ENCODE results near the gene EVI2A.

DNA sequence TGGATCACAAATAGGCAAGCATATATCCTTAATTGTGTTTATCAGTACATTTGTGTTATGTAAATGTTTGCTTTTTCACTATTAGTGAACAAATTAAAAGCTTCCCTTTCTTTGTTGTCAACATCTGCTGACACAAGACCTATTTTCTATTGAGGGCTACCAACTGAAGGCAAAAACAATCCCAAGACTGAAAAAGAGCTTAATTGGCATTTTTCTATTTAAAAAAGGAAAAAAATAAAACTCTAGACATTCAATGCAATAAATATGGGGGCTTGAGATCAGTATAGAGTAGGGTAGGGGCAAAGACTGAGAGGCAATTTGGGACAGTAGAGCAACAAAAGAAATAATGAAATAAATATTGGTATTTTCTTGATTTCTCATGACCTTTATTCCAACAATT, 48.6 kb downstream of the EVI2A start:
- TF ChIP-seq, protein P1, sequence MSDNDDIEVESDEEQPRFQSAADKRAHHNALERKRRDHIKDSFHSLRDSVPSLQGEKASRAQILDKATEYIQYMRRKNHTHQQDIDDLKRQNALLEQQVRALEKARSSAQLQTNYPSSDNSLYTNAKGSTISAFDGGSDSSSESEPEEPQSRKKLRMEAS (IDR thresholded peaks at IDR 0.05): no peak
- TF ChIP-seq ZNF274 (IDR thresholded peaks at IDR 0.05; ENCODE audit: low read depth, low read length) (no peak), POLR2A (IDR thresholded peaks at IDR 0.05; ENCODE audit: borderline replicate concordance, extremely low read depth, insufficient read depth, insufficient read length) (no peak)
- TF ChIP-seq, protein P2, sequence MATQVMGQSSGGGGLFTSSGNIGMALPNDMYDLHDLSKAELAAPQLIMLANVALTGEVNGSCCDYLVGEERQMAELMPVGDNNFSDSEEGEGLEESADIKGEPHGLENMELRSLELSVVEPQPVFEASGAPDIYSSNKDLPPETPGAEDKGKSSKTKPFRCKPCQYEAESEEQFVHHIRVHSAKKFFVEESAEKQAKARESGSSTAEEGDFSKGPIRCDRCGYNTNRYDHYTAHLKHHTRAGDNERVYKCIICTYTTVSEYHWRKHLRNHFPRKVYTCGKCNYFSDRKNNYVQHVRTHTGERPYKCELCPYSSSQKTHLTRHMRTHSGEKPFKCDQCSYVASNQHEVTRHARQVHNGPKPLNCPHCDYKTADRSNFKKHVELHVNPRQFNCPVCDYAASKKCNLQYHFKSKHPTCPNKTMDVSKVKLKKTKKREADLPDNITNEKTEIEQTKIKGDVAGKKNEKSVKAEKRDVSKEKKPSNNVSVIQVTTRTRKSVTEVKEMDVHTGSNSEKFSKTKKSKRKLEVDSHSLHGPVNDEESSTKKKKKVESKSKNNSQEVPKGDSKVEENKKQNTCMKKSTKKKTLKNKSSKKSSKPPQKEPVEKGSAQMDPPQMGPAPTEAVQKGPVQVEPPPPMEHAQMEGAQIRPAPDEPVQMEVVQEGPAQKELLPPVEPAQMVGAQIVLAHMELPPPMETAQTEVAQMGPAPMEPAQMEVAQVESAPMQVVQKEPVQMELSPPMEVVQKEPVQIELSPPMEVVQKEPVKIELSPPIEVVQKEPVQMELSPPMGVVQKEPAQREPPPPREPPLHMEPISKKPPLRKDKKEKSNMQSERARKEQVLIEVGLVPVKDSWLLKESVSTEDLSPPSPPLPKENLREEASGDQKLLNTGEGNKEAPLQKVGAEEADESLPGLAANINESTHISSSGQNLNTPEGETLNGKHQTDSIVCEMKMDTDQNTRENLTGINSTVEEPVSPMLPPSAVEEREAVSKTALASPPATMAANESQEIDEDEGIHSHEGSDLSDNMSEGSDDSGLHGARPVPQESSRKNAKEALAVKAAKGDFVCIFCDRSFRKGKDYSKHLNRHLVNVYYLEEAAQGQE (IDR thresholded peaks at IDR 0.05; ENCODE audit: low read depth): no peak
